Bronchial epithelial cell (primary cell): Measurements from ENCODE around the gene FTO. TPM values are rescaled to one million over a fixed set of nuclear protein-coding genes. Genes with fewer than 3 reads are reported as not detected.
A peak's percentile ranks its signal among the peaks of the same experiment; 100 is the strongest.

Experiments
- DNase-seq: peaks from one replicate; pipeline ENCODE4 v3.0.0-alpha.2; 2010; ENCODE audit warnings: low read depth
- FAIRE-seq: peaks from 2 replicates; lab custom pipeline; 2011; peaks lifted over from hg19 to GRCh38; lab: Jason Lieb, UNC
- H3K27me3 ChIP-seq: 2 replicates; pipeline ENCODE4 v1.5.1; 2011; ENCODE audit warnings: low read length; ENCODE audit not compliant: control insufficient read depth, insufficient read depth
- H3K36me3 ChIP-seq: 2 replicates; pipeline ENCODE4 v1.5.1; 2011; ENCODE audit warnings: low read length; ENCODE audit not compliant: control insufficient read depth, insufficient read depth
- H3K4me3 ChIP-seq: 2 replicates; pipeline ENCODE4 v1.5.1; 2011; ENCODE audit warnings: mild to moderate bottlenecking, low read depth, low read length, control low read depth
- CTCF ChIP-seq: IDR thresholded peaks from 2 replicates; pipeline ENCODE4 v1.5.1; 2011; ENCODE audit warnings: mild to moderate bottlenecking, moderate library complexity, low read length, control low read depth, inconsistent platforms; ENCODE audit not compliant: insufficient read depth, severe bottlenecking
- total RNA-seq: library from RNA; depleted of rRNA; stranded (reverse); fragments of >200 nt; gene quantifications from 2 replicates; pipeline ENCODE4 v1.2.1, GENCODE V29; 2014

Gene FTO
- total RNA-seq, 1 donor from 2014 or later: 41.6 TPM

GRCh38 chr16:54191592-54191991 lies 487.6 kb downstream of the FTO start:
- FAIRE-seq (no peak), DNase-seq (no peak)
- Histone ChIP-seq H3K36me3 (no peaks in the 10 kb centered on the region), H3K4me3 (no peak overlapping the region), H3K27me3 (no peaks in the 10 kb centered on the region)
- TF ChIP-seq CTCF: no peak

GRCh38 chr16:54193013-54193664 lies 489.2 kb downstream of the FTO start:
- Histone ChIP-seq H3K27me3 (no peaks in the 10 kb centered on the region), H3K36me3 (no peaks in the 10 kb centered on the region), H3K4me3 (no peak overlapping the region)
- DNase-seq (no peak), FAIRE-seq (no peak)
- TF ChIP-seq CTCF: no peak

- Histone ChIP-seq H3K4me3 (peak overlapping the region; percentile 35), H3K36me3 (no peaks in the 10 kb centered on the region), H3K27me3 (no peaks in the 10 kb centered on the region)
- FAIRE-seq (no peak), DNase-seq (peak; percentile 61)
- TF ChIP-seq CTCF: peak; percentile 95
Measured at GRCh38 chr16:54193665-54194333, 489.8 kb downstream of the FTO start.

- DNase-seq (no peak), FAIRE-seq (no peak)
- peak; percentile 8 for TF ChIP-seq CTCF
- H3K36me3 ChIP-seq: no peaks in the 10 kb centered on the region
- peak overlapping the region; percentile 35 for H3K4me3 ChIP-seq
- no peaks in the 10 kb centered on the region for H3K27me3 ChIP-seq
Measured at GRCh38 chr16:54194334-54194743, 490.4 kb downstream of the FTO start.

- TF ChIP-seq CTCF: no peak
- no peak for FAIRE-seq
- no peaks in the 10 kb centered on the region for H3K27me3 ChIP-seq
Measured at GRCh38 chr16:54197758-54198157, 493.8 kb downstream of the FTO start.

More at GRCh38 chr16:54197758-54198157, 493.8 kb downstream of the FTO start:
- no peaks in the 10 kb centered on the region for H3K36me3 ChIP-seq
- DNase-seq: no peak
- no peak overlapping the region for H3K4me3 ChIP-seq
